Left renal cortex interstitium (tissue), 4 donors: ENCODE results near the gene RHNO1. TPM values are rescaled to one million over a fixed set of nuclear protein-coding genes. Genes with fewer than 3 reads are reported as not detected.
A peak's percentile ranks its signal among the peaks of the same experiment; 100 is the strongest.

Experiments used
- DNase-seq, 4 donors: peaks; one replicate each; pipeline ENCODE4 v3.0.0-alpha.2; 2013; ENCODE audit warnings: low read depth in 4 of 4, low spot score in 2 of 4, missing footprints in 1 of 4
- polyA plus RNA-seq, 4 donors: library from polyadenylated mRNA; unstranded; fragments of 120-200 nt; gene quantifications; one replicate each; pipeline ENCODE4 v1.2.1, GENCODE V29; 2013; ENCODE audit not compliant: insufficient read length in 4 of 4

The RHNO1 gene
- polyA plus RNA-seq = 10 to 100 TPM; 38.2 to 45.1 (median 41.1) TPM

GRCh38 chr12:2877047-2877952 lies at the start of gene RHNO1, which contains the start of gene FOXM1:
Gene RHNO1 (plus strand): TSS chr12:2877223. CDS start chr12:2885367, 8,144 bp downstream.
Gene FOXM1 (minus strand): TSS chr12:2877174. CDS start chr12:2874478, 2,696 bp downstream.
- peak; percentile 75 to 85 (median 81) for DNase-seq

GRCh38 chr12:2829275-2829674 lies 47.7 kb upstream of the RHNO1 start:
- DNase-seq = no peak

- DNase-seq = no peak
Measured at GRCh38 chr12:2832550-2833127, 44.4 kb upstream of the RHNO1 start.

GRCh38 chr12:2833327-2833726 lies 43.7 kb upstream of the RHNO1 start:
- no peak for DNase-seq

GRCh38 chr12:2833810-2834209 lies 43.2 kb upstream of the RHNO1 start:
- DNase-seq = no peak

- DNase-seq = peak in 3 of 4 donors; percentile 70 to 73 (median 71)
Measured at GRCh38 chr12:2834581-2835491, 42.2 kb upstream of the RHNO1 start, which contains the start of gene NRIP2. Gene NRIP2 (minus strand): TSS chr12:2835035. CDS start chr12:2834983, 52 bp downstream.

GRCh38 chr12:2835691-2836403 lies 41.2 kb upstream of the RHNO1 start:
- no peak for DNase-seq

GRCh38 chr12:2836574-2836973 lies 40.4 kb upstream of the RHNO1 start:
- no peak for DNase-seq

GRCh38 chr12:2841056-2841650 lies 35.9 kb upstream of the RHNO1 start:
- no peak for DNase-seq

- DNase-seq = no peak
Measured at GRCh38 chr12:2842948-2843347, 34.1 kb upstream of the RHNO1 start.

- DNase-seq = no peak
Measured at GRCh38 chr12:2844786-2845185, 32.2 kb upstream of the RHNO1 start.

- no peak for DNase-seq
Measured at GRCh38 chr12:2845280-2845679, 31.7 kb upstream of the RHNO1 start.

GRCh38 chr12:2851931-2852330 lies 25.1 kb upstream of the RHNO1 start:
- DNase-seq = no peak

- DNase-seq = peak in 1 of 4 donors; percentile 80
Measured at GRCh38 chr12:2853626-2854025, 23.4 kb upstream of the RHNO1 start.

- DNase-seq = no peak
Measured at GRCh38 chr12:2854669-2855453, 22.2 kb upstream of the RHNO1 start.

- no peak for DNase-seq
Measured at GRCh38 chr12:2855546-2855945, 21.5 kb upstream of the RHNO1 start.

GRCh38 chr12:2856051-2856450 lies 21.0 kb upstream of the RHNO1 start:
- no peak for DNase-seq

GRCh38 chr12:2857021-2857431 lies 20.0 kb upstream of the RHNO1 start, which contains the start of gene TEX52:
Gene TEX52 (minus strand): TSS chr12:2857039. CDS start chr12:2857026, 13 bp downstream.
- no peak for DNase-seq

- DNase-seq = no peak
Measured at GRCh38 chr12:2857576-2857975, 19.4 kb upstream of the RHNO1 start.
